ENCODE results near the gene TAGLN3. TPM values are rescaled to one million over a fixed set of nuclear protein-coding genes. Genes with fewer than 3 reads are reported as not detected.

Gene TAGLN3
- total and polyA plus RNA-seq, 2 donors (not counting 3 experiments of a cell fraction or from before 2014, with no cell fraction given): not detected

GRCh38 chr3:112000966-112001365 lies 2.2 kb downstream of the TAGLN3 start:
- CTCF ChIA-PET: interaction anchor here (0.7 to 7.2 kb wide), 5 partner anchors 12 to 42 kb away, joined by 3 to 61 read pairs (median 4); no protein-coding TSS in a partner anchor
- H4K20me1 ChIP-seq (replicated peaks; ENCODE audit: control insufficient read depth, extremely low read depth, insufficient read depth, low read length): no peaks in the 10 kb centered on the region
- H2AFZ ChIP-seq (ENCODE audit: low read depth, low read length): no peak overlapping the region
- no peak for DNase-seq (ENCODE audit: low read depth, low spot score)
- H3K27me3 ChIP-seq (ENCODE audit: control insufficient read depth in 2 of 2, insufficient read depth in 2 of 2, low read length in 2 of 2): no peaks in the 10 kb centered on the region
- intact Hi-C loops (cut with micrococcal nuclease) (no loop called here), dilution Hi-C loops (cut with MboI; ENCODE audit: extremely low pct_ligation_motif_present, low sequenced_read_pairs) (no loop called here)
- H3K27ac ChIP-seq (ENCODE audit: insufficient read depth, low read depth, low read length): no peak overlapping the region
- H3K4me2 ChIP-seq (ENCODE audit: insufficient read depth, low read length): no peak overlapping the region
- no TSS peak for BruUV-seq (replicated peaks)
- FAIRE-seq: no peak
- TF ChIP-seq MYC (IDR thresholded peaks at IDR 0.05; ENCODE audit: low read depth, low read length): no peak
- TF ChIP-seq GATA2 (IDR thresholded peaks at IDR 0.05; ENCODE audit: insufficient read depth, insufficient read length, low read depth, low read length): no peak
- TF ChIP-seq POLR2AphosphoS5 (IDR thresholded peaks at IDR 0.05; ENCODE audit: insufficient read depth, low read depth, low read length): no peak
- no peak for TF ChIP-seq POLR2A (IDR thresholded peaks at IDR 0.05; ENCODE audit: low read depth, low read length)
- no peak for TF ChIP-seq EZH2 (IDR thresholded peaks at IDR 0.05; ENCODE audit: borderline replicate concordance, low read depth, low read length, severe bottlenecking)
- TF ChIP-seq JUN (IDR thresholded peaks at IDR 0.05; ENCODE audit: borderline replicate concordance, insufficient read depth, insufficient read length, low read depth): no peak
- TF ChIP-seq, protein P1, sequence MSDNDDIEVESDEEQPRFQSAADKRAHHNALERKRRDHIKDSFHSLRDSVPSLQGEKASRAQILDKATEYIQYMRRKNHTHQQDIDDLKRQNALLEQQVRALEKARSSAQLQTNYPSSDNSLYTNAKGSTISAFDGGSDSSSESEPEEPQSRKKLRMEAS (IDR thresholded peaks at IDR 0.05; ENCODE audit: insufficient read depth, insufficient read length): no peak
- TF ChIP-seq FOS (IDR thresholded peaks at IDR 0.05; ENCODE audit: borderline replicate concordance, insufficient read depth, low read length): no peak
- no peak for TF ChIP-seq CTCF (IDR thresholded peaks at IDR 0.05; ENCODE audit: extremely low read depth in 1 of 2, insufficient read depth in 1 of 2, low read depth in 1 of 2, low read length in 2 of 2)
- H3K9ac ChIP-seq (replicated peaks; ENCODE audit: extremely low read depth, insufficient read depth, low read length): no peak overlapping the region
- H3K36me3 ChIP-seq (ENCODE audit: control insufficient read depth in 2 of 2, extremely low read depth in 1 of 2, insufficient read depth in 2 of 2, low read length in 2 of 2): no peaks in the 10 kb centered on the region
- H3K4me1 ChIP-seq (ENCODE audit: control insufficient read depth, extremely low read depth, insufficient read depth, low read length): peaks cover 10% of the 10 kb centered on the region
- no peaks in the 10 kb centered on the region for H3K9me1 ChIP-seq (replicated peaks; ENCODE audit: control insufficient read depth, extremely low read depth, insufficient read depth, low read length)
- H3K9me3 ChIP-seq (replicated peaks; ENCODE audit: control insufficient read depth, insufficient read depth, low read length): no peaks in the 10 kb centered on the region
- no peak overlapping the region for H3K4me3 ChIP-seq (replicated peaks in 1 of 3; ENCODE audit: insufficient read depth in 1 of 3, low read depth in 1 of 3, low read length in 3 of 3)
- H3K79me2 ChIP-seq (ENCODE audit: control insufficient read depth, insufficient read depth, low read length): no peaks in the 10 kb centered on the region
- POLR2A ChIA-PET: no interaction called here

All from endothelial cell of umbilical vein (primary cell).